Activated CD8-positive, alpha-beta memory T cell treated with anti-CD3 and anti-CD28 coated beads, Interleukin-2, amount 10 ng/mL, durations not matched to agents 7 days and 5 days (primary cell): ENCODE data around the gene ZNF622. TPM values are rescaled to one million over a fixed set of nuclear protein-coding genes. Genes with fewer than 3 reads are reported as not detected.

Experiments
- ATAC-seq: fragments of 150-1000 bp; cut with Tn5 transposase; one replicate; pipeline ENCODE4 v1.10.0; 2021; ENCODE audit warnings: moderate library complexity
- CTCF ChIA-PET: fragments of 350-600 bp; sonication (Branson Sonifier 250); formaldehyde crosslinking; loops from one replicate; lab custom pipeline; 2021; ENCODE audit warnings: antibody characterized with exemption; lab: Charles Lee
- DNase-seq: peaks from one replicate; pipeline ENCODE4 v3.0.0-alpha.2; 2020
- H3K27ac Mint-ChIP-seq: one replicate; pipeline ENCODE4 v1.8.0; 2021; ENCODE audit warnings: mild to moderate bottlenecking, mixed read lengths
- H3K27me3 Mint-ChIP-seq: one replicate; pipeline ENCODE4 v1.8.0; 2021; ENCODE audit warnings: mixed read lengths
- H3K36me3 Mint-ChIP-seq: one replicate; pipeline ENCODE4 v1.8.0; 2021; ENCODE audit warnings: mild to moderate bottlenecking, mixed read lengths
- H3K4me1 Mint-ChIP-seq: one replicate; pipeline ENCODE4 v1.8.0; 2021; ENCODE audit warnings: mixed read lengths
- H3K4me3 Mint-ChIP-seq: one replicate; pipeline ENCODE4 v1.8.0; 2021; ENCODE audit warnings: mild to moderate bottlenecking, moderate library complexity, mixed read lengths
- H3K9me3 Mint-ChIP-seq: one replicate; pipeline ENCODE4 v1.8.0; 2022; ENCODE audit warnings: low read depth, mixed read lengths
- total RNA-seq, 2 experiments: library from RNA; stranded (reverse); gene quantifications; one replicate each; pipeline ENCODE4 v1.2.3, GENCODE V29; 2021

ZNF622 gene
- total RNA-seq, 2 experiments from 2014 or later: 33.4 to 45.3 TPM

DNA sequence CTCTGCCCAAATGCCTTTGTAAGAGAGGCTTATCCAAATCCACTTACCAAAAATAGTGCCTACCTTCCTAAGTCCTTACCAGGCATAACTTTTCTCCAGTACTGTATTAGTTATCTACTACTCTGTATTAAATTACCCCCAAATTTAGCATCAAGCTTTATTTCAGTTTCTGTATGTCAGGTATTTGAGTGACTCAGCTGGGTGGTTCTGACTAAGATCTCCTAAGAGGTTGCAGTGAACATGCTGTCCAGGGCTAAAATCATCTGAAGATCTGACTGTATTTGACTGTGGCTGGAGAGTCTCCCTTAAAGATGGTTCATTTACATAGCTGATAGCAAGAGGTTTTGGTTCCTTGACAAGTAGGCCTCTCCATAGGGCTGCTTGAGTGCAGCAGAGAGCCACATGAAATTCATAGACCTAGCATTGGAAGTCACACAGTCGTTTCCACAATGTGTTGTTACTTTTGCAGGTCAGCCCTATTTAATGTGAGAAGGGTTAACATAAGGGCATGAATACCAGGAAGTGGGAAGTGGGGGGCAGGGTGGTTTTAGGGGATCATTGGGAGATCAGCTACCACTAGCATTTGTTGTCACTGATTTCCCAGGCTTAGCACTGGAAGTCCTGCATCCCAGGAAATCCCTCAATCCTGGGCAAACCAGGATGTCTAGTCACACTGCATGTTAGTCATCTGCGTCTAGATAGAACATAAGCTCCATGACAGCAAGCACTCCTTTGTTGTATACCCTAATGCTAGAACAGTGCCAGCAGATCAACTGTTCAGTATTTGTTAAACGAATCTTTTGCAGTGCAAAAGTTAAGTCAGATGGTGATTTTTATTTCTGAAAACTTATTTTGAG lies 2.0 kb upstream of the ZNF622 start:
- Mint-ChIP-seq H3K4me3 (peak overlapping the region; percentile 96), H3K9me3 (no peaks in the 10 kb centered on the region), H3K4me1 (peaks cover 50% of the 10 kb centered on the region), H3K27me3 (no peaks in the 10 kb centered on the region), H3K36me3 (peaks cover 30% of the 10 kb centered on the region), H3K27ac (peak overlapping the region; percentile 97)
- CTCF ChIA-PET: interaction anchor here (0.9 to 2.3 kb wide), 6 partner anchors 9 to 199 kb away, joined by 3 to 9 read pairs (median 4); no protein-coding TSS in a partner anchor
- DNase-seq (peak; percentile 42), ATAC-seq (peak; percentile 48)

DNA sequence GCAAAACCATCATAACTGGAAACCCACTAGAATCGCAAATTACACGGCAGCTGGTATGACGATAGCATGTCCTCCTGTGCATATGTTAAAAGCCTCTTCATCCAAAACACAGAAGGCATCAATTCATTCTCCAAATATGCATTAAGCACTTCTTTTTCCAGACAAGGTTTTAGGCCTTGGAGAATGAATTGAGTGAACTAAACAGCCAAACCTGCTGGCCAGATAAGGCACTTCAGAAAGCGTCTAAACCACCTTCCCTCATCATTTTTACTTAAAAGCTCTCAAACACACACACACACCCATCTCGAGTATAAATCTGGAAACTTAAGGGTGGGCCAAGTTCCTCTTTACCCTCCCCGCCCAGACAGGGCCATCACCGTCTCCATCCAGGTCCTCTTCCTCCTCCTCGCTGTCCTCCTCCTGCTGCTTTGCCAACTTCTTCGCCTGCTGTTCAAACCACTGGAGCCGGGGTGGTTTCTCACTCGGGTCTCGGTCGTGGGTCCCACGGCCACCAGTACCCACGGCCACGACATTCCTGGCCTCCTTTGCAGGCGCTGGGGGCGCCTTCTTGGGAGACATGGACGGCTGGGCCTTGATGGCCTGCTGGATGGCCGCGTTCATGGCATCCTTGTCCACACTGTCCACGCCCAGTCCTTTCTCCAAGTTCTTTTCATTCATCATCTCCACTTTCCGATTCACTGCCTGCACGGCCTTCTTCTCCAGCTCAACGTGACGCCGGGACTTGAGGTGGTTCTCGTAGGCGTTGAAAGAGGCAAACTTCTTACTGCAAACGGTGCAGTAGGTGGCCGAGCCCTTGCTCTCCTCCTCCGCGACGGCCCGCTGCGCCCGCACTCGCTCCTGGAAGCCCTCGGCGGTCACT lies 696 bp downstream of the ZNF622 start:
- H3K36me3 Mint-ChIP-seq: peaks cover 53% of the 10 kb centered on the region

DNA sequence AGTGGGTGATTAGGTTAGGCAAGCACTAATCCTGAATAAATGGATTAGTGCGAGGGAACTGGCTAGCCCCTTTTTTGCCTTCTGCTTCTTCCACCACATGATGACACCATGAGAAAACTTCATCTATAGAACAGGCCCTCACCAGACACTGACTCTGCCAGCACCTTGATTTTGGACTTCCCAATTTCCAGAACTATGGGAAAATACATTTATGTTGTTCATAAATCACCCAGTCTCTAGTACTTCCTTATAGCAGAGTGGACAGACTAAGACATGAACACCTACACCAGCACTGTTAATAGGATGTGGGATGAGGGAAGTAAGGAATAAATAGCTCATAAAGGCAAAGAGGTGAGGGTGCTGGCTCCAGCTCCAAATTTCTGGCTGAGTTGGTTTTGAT lies 1.4 kb downstream of the ZNF622 start:
- H3K4me1 Mint-ChIP-seq: peaks cover 78% of the 10 kb centered on the region
- ATAC-seq (no peak), DNase-seq (no peak)
- peaks cover 52% of the 10 kb centered on the region for H3K36me3 Mint-ChIP-seq
- peak overlapping the region; percentile 96 for H3K4me3 Mint-ChIP-seq
- no peaks in the 10 kb centered on the region for H3K9me3 Mint-ChIP-seq
- CTCF ChIA-PET: interaction anchor here (1.6 to 2.7 kb wide), 2 partner anchors 9 to 88 kb away, joined by 5 to 18 read pairs; no protein-coding TSS in a partner anchor
- H3K27me3 Mint-ChIP-seq: no peaks in the 10 kb centered on the region
- H3K27ac Mint-ChIP-seq: peak overlapping the region; percentile 97

More for the DNA sequence above, 696 bp downstream of the ZNF622 start:
- Mint-ChIP-seq H3K4me1 (peaks cover 73% of the 10 kb centered on the region), H3K27me3 (no peaks in the 10 kb centered on the region), H3K9me3 (no peaks in the 10 kb centered on the region), H3K4me3 (peak overlapping the region; percentile 96), H3K27ac (peak overlapping the region; percentile 97)
- CTCF ChIA-PET: interaction anchor here (1.6 to 2.7 kb wide), 2 partner anchors 10 to 87 kb away, joined by 5 to 18 read pairs; no protein-coding TSS in a partner anchor
- ATAC-seq (no peak), DNase-seq (peak; percentile 42)

DNA sequence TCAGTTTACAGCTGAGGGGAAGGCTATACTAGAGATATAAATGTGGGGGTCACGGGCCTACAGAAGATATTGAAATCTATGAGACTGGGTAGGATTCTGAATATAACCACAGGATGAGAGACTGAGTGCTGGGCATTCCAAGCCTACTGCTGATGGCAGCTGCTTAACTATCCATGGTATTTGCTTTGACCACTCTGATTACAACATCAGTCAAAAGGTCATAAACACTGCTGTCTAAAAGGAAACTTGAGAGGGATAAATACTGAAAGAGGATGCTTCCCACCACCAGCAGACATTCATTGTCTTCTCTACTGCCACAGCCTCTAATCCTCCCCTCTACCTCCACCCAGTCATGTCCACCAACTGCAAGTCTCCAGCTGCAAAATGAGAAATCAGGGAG lies 3.8 kb downstream of the ZNF622 start:
- Mint-ChIP-seq H3K4me1 (peaks cover 71% of the 10 kb centered on the region), H3K27ac (no peak overlapping the region), H3K36me3 (peaks cover 59% of the 10 kb centered on the region), H3K27me3 (no peaks in the 10 kb centered on the region), H3K4me3 (no peak overlapping the region), H3K9me3 (no peaks in the 10 kb centered on the region)
- ATAC-seq (no peak), DNase-seq (no peak)
- CTCF ChIA-PET: no interaction called here

DNA sequence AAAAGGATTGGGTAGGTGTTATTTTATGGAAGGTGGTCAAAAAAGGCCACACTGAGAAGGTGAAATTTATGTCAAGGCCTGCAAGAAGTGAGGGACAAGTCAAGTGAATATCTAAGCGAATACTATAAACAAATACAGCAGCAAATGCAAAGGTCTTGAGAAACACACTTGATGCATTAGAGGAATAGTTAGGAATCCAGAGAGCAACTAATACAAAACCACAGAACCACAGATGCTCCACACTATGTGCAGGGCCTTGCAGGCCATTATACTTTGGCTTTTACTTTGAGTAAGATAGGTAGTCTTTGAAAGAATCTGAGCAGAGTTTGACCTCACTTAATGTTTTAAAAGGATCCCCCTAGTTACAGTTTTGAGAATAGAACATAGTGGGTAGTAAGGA lies 4.6 kb downstream of the ZNF622 start:
- Mint-ChIP-seq H3K27ac (peak overlapping the region; percentile 44), H3K4me1 (peaks cover 73% of the 10 kb centered on the region), H3K4me3 (no peak overlapping the region), H3K27me3 (no peaks in the 10 kb centered on the region), H3K36me3 (peaks cover 65% of the 10 kb centered on the region), H3K9me3 (no peaks in the 10 kb centered on the region)
- ATAC-seq (no peak), DNase-seq (no peak)
- CTCF ChIA-PET: no interaction called here

DNA sequence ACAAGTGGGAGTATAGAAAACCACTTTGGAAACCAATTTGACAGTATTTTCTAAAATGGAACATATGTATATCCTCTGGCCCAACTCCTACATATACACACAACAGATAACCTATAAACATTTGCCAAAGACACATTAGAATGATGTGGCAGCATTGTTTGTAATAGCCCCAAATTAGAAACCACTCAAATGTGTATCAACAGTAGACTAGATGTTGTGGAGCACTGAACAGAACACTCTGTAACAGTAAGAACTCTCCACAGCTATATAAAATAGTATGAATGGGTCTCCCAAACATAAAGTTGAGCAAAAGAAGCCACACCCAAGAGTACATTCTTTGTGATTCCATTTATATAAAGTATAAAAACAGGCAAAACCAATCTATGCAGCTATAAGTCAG lies 6.1 kb downstream of the ZNF622 start:
- H3K4me3 Mint-ChIP-seq: no peak overlapping the region
- H3K9me3 Mint-ChIP-seq: no peaks in the 10 kb centered on the region
- H3K4me1 Mint-ChIP-seq: peaks cover 78% of the 10 kb centered on the region
- DNase-seq (no peak), ATAC-seq (no peak)
- no peaks in the 10 kb centered on the region for H3K27me3 Mint-ChIP-seq
- peak overlapping the region; percentile 11 for H3K27ac Mint-ChIP-seq
- CTCF ChIA-PET: interaction anchor here (1.3 to 2.5 kb wide), 3 partner anchors 16 to 299 kb away, joined by 3 to 17 read pairs (median 5); no protein-coding TSS in a partner anchor
- peaks cover 67% of the 10 kb centered on the region for H3K36me3 Mint-ChIP-seq

DNA sequence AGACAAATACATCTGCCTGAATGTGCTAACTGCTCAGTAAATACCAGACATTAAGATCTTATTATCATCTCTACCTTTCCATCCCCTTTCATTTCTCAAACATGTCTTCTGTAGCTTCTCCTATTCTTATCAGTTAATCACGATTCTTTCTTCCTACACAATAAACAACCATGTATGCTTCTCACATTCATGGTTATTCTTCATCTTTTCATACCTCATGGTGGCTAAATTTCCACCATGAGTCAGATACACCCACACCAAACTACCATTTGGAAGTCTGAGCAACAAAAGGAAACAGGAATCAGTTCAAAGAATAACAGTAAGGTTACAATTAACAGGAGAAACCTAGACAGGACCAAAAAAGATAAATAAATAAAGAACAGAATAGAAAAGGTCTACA lies 7.7 kb downstream of the ZNF622 start:
- peaks cover 62% of the 10 kb centered on the region for H3K36me3 Mint-ChIP-seq
- no peaks in the 10 kb centered on the region for H3K9me3 Mint-ChIP-seq
- H3K4me3 Mint-ChIP-seq: no peak overlapping the region
- no peak for ATAC-seq
- CTCF ChIA-PET: interaction anchor here (0.8 to 2.5 kb wide), 7 partner anchors 9 to 297 kb away, joined by 3 to 17 read pairs (median 5); no protein-coding TSS in a partner anchor
- H3K27ac Mint-ChIP-seq: peak overlapping the region; percentile 52
- no peak for DNase-seq
- peaks cover 63% of the 10 kb centered on the region for H3K4me1 Mint-ChIP-seq
- H3K27me3 Mint-ChIP-seq: no peaks in the 10 kb centered on the region

DNA sequence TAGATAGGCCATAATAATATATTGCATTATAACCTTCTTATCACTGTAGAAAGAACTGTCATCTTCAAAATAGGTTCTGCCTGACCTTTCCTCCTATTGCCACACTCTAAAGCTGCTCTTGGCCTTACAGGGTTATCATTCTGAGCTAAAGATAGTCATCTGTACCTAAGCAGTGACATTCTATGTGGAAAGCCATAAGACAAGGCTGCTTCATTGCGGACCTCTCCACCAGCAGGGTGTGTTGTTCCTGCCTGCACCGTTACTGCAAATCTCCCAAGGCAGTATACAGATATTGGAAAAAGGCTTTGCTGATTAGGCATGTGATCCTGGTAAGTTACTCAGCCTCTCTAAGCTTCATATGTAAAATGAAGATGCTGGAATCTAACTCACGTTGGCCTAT lies 8.1 kb downstream of the ZNF622 start:
- Mint-ChIP-seq H3K4me1 (peaks cover 61% of the 10 kb centered on the region), H3K9me3 (no peaks in the 10 kb centered on the region), H3K36me3 (peaks cover 59% of the 10 kb centered on the region), H3K27ac (no peak overlapping the region), H3K27me3 (no peaks in the 10 kb centered on the region), H3K4me3 (no peak overlapping the region)
- no peak for ATAC-seq
- DNase-seq: no peak
- CTCF ChIA-PET: interaction anchor here (1.1 to 2.6 kb wide), 5 partner anchors 9 to 297 kb away, joined by 3 to 17 read pairs (median 6); no protein-coding TSS in a partner anchor

DNA sequence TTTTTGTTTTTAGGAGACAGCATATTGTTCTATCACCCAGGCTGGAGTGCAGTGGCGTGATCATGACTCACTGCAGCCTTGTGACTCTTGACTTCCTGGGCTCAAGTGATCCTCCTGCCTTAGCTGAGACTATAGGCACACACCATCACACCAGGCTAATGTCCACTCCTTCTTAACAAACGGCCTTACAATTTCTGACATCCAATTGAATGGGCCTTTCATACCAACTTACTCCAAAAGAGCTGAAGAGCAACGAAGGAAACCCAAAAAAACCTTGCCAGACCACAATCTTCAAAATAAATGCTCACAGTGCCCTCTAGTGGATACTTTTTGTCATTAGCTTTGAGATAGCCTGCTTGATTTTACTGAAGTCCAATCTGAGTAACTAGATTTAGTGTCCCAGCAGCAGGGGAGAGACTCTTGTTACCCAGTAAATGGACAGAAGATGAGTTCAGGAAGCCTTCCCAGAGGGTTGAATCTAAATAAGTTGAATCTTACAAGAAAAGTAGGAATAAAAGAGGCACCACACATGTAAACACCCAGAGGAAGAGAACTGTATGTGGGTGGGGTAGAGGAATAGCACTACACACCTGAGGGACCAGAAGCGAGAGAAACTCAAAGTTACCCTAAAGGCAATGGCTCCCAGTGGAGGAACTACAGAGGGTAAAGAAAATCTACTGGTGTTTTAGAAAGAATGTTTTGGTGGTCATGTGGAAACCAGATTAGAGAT lies 9.3 kb downstream of the ZNF622 start:
- Mint-ChIP-seq H3K27ac (peak overlapping the region; percentile 72), H3K4me1 (peaks cover 49% of the 10 kb centered on the region), H3K36me3 (peaks cover 57% of the 10 kb centered on the region), H3K4me3 (no peak overlapping the region), H3K27me3 (no peaks in the 10 kb centered on the region), H3K9me3 (no peaks in the 10 kb centered on the region)
- CTCF ChIA-PET: interaction anchor here (0.9 to 2.7 kb wide), 16 partner anchors 9 to 1349 kb away, joined by 3 to 23 read pairs (median 4); partner anchors contain the start of gene ZNF622
- DNase-seq (peak; percentile 50), ATAC-seq (peak; percentile 79)

DNA sequence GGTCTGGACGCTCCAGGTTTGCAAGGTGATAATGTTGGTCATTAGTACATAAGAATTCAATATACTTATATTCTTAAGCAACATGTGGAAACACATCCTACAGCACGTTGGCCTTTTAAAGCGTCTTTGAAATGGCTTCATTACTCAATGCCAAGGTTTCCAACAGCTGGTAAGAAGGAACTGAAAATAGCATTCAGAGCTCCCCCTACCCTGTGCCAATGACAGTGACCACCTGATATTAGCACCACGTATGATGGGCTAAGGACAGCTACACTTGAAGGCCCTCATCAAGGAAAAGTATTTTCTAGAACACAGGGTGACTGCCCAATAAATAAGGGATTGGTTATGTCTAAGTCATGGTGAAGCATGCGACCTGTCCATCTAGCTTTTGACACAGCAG lies 9.9 kb downstream of the ZNF622 start:
- CTCF ChIA-PET: interaction anchor here (0.9 to 2.7 kb wide), 16 partner anchors 9 to 1349 kb away, joined by 3 to 23 read pairs (median 4); partner anchors contain the start of gene ZNF622
- no peak overlapping the region for H3K4me3 Mint-ChIP-seq
- DNase-seq: no peak

DNA sequence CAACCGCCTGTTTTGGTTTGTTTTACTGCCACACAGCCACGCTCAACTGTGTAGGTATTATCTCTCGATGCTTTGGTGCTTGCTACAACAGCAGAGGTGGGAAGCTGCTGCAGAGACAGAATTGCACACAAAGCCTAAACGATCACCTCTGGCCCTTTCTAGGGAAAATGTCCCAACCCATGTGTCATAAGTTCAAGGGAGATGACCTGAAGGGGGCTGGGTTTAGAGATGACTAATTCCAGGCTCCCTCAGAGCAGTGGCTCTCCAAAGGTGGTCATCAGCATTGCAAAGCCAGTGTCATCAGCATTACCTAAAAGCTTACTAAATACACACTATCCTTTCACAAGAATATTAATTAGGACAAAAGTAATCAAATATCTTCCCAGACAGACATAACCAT lies 10.9 kb downstream of the ZNF622 start:
- H3K27me3 Mint-ChIP-seq: no peaks in the 10 kb centered on the region
- DNase-seq: no peak
- H3K36me3 Mint-ChIP-seq: peaks cover 59% of the 10 kb centered on the region
- CTCF ChIA-PET: interaction anchor here (1.3 to 2.7 kb wide), 6 partner anchors 8 to 294 kb away, joined by 3 to 23 read pairs (median 8); partner anchors contain the start of gene ZNF622
- no peak overlapping the region for H3K4me3 Mint-ChIP-seq
- no peak for ATAC-seq
- H3K27ac Mint-ChIP-seq: no peak overlapping the region
- no peaks in the 10 kb centered on the region for H3K9me3 Mint-ChIP-seq
- peaks cover 37% of the 10 kb centered on the region for H3K4me1 Mint-ChIP-seq

More for the DNA sequence above, 9.9 kb downstream of the ZNF622 start:
- Mint-ChIP-seq H3K4me1 (peaks cover 43% of the 10 kb centered on the region), H3K27ac (peak overlapping the region; percentile 72), H3K9me3 (no peaks in the 10 kb centered on the region), H3K27me3 (no peaks in the 10 kb centered on the region), H3K36me3 (peaks cover 57% of the 10 kb centered on the region)
- no peak for ATAC-seq

DNA sequence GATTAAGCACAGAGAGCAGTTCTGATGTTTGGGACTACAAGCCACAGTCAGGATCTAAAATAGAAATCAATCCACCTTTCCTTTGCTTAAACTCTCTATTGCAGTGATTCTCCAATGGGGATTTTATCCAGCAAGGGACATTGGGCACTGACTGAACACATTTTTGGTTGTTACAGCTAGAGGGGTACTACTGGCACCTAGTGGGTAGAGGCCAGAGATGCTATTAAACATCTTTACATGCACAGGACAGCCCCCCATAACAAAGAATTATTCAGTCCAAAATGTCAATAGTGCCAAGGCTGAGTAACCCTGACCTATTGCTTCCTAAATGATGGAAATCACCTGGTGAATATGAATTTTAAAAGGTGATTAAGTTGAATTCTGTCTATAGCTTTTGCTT lies 12.0 kb downstream of the ZNF622 start:
- H3K27ac Mint-ChIP-seq: no peak overlapping the region
- CTCF ChIA-PET: interaction anchor here (1.6 kb wide), 1 partner anchor 293 kb away, joined by 5 read pairs; no protein-coding TSS in a partner anchor
- H3K27me3 Mint-ChIP-seq: no peaks in the 10 kb centered on the region
- H3K4me1 Mint-ChIP-seq: peaks cover 29% of the 10 kb centered on the region
- ATAC-seq: no peak
- no peak for DNase-seq
- no peak overlapping the region for H3K4me3 Mint-ChIP-seq
- no peaks in the 10 kb centered on the region for H3K9me3 Mint-ChIP-seq
- peaks cover 64% of the 10 kb centered on the region for H3K36me3 Mint-ChIP-seq
